H9 (cell line): ENCODE measurements around the gene TLX2. TPM values are rescaled to one million over a fixed set of nuclear protein-coding genes. Genes with fewer than 3 reads are reported as not detected.

Source experiments
- DNase-seq: peaks from one replicate; pipeline ENCODE4 v3.0.0-alpha.2; 2017
- H2AFZ ChIP-seq: one replicate; pipeline ENCODE4 v1.6.1; 2013; ENCODE audit warnings: mild to moderate bottlenecking, low read length, control low read depth, moderate library complexity
- H2AK5ac ChIP-seq: 2 replicates; pipeline ENCODE4 v1.6.1; 2013; ENCODE audit warnings: low read length, control low read depth, mixed read lengths; ENCODE audit not compliant: insufficient read length
- H2BK120ac ChIP-seq: one replicate; pipeline ENCODE4 v1.6.1; 2013; ENCODE audit warnings: low read depth, mild to moderate bottlenecking, low read length, control low read depth, inconsistent platforms; ENCODE audit not compliant: poor library complexity, severe bottlenecking
- H2BK12ac ChIP-seq: 2 replicates; pipeline ENCODE4 v1.6.1; 2013; ENCODE audit warnings: low read length, control low read depth, mixed read lengths, low read depth; ENCODE audit not compliant: insufficient read length
- H2BK15ac ChIP-seq: 2 replicates; pipeline ENCODE4 v1.6.1; 2013; ENCODE audit warnings: low read depth, low read length, control low read depth
- H2BK20ac ChIP-seq: one replicate; pipeline ENCODE4 v1.6.1; 2013; ENCODE audit warnings: low read depth, mild to moderate bottlenecking, low read length, control low read depth, inconsistent platforms; ENCODE audit not compliant: poor library complexity, severe bottlenecking
- H2BK5ac ChIP-seq: 2 replicates; pipeline ENCODE4 v1.6.1; 2013; ENCODE audit warnings: low read length, control low read depth, mixed read lengths; ENCODE audit not compliant: insufficient read length
- H3K14ac ChIP-seq: 2 replicates; pipeline ENCODE4 v1.6.1; 2013; ENCODE audit warnings: low read length, control low read depth; ENCODE audit not compliant: insufficient read depth
- H3K18ac ChIP-seq: 2 replicates; pipeline ENCODE4 v1.6.1; 2013; ENCODE audit warnings: low read depth, mild to moderate bottlenecking, mixed read lengths, low read length, control low read depth; ENCODE audit not compliant: insufficient read length
- H3K23ac ChIP-seq: 2 replicates; pipeline ENCODE4 v1.6.1; 2013; ENCODE audit warnings: low read length, control low read depth, mixed read lengths, low read depth; ENCODE audit not compliant: insufficient read length
- H3K23me2 ChIP-seq: 2 replicates; pipeline ENCODE4 v1.6.1; 2013; ENCODE audit warnings: low read depth, mild to moderate bottlenecking, mixed read lengths, low read length, control low read depth; ENCODE audit not compliant: insufficient read length, poor library complexity, severe bottlenecking
- H3K27ac ChIP-seq: 2 replicates; pipeline ENCODE4 v1.5.1; 2013; ENCODE audit warnings: low read length, control low read depth, mixed read lengths, low read depth; ENCODE audit not compliant: insufficient read length
- H3K27me3 ChIP-seq: 2 replicates; pipeline ENCODE4 v1.6.1; 2013; ENCODE audit warnings: low read length, control low read depth, inconsistent platforms; ENCODE audit not compliant: insufficient read depth
- H3K4ac ChIP-seq: 2 replicates; pipeline ENCODE4 v1.6.1; 2013; ENCODE audit warnings: low read depth, mild to moderate bottlenecking, control low read depth, inconsistent platforms, low read length, moderate library complexity
- H3K4me1 ChIP-seq: 2 replicates; pipeline ENCODE4 v1.6.1; 2013; ENCODE audit warnings: low read length, control low read depth, inconsistent platforms; ENCODE audit not compliant: insufficient read depth
- H3K4me2 ChIP-seq: 2 replicates; pipeline ENCODE4 v1.6.1; 2013; ENCODE audit warnings: low read length, control low read depth, mixed read lengths; ENCODE audit not compliant: insufficient read length, insufficient read depth
- H3K56ac ChIP-seq: 2 replicates; pipeline ENCODE4 v1.6.1; 2013; ENCODE audit warnings: low read depth, mild to moderate bottlenecking, mixed read lengths, low read length, control low read depth; ENCODE audit not compliant: insufficient read length
- H3K79me1 ChIP-seq: 2 replicates; pipeline ENCODE4 v1.6.1; 2013; ENCODE audit warnings: low read depth, mild to moderate bottlenecking, moderate library complexity, low read length, control low read depth, inconsistent platforms; ENCODE audit not compliant: insufficient read depth, poor library complexity, severe bottlenecking
- H3K79me2 ChIP-seq: 2 replicates; pipeline ENCODE4 v1.6.1; 2013; ENCODE audit warnings: low read length, control low read depth, inconsistent platforms; ENCODE audit not compliant: insufficient read depth
- H3K9ac ChIP-seq: 2 replicates; pipeline ENCODE4 v1.6.1; 2013; ENCODE audit warnings: low read length, control low read depth, mixed read lengths; ENCODE audit not compliant: insufficient read length; ENCODE audit errors: extremely low read depth
- H3K9me3 ChIP-seq: one replicate; pipeline ENCODE4 v1.6.1; 2013; ENCODE audit warnings: low read depth, low read length, inconsistent platforms; ENCODE audit not compliant: control insufficient read depth
- H3T11ph ChIP-seq: one replicate; pipeline ENCODE4 v1.6.1; 2013; ENCODE audit warnings: mild to moderate bottlenecking, low read length, control low read depth, inconsistent platforms
- H4K20me1 ChIP-seq: one replicate; pipeline ENCODE4 v1.6.1; 2013; ENCODE audit not compliant: control insufficient read depth, insufficient read length, insufficient read depth
- H4K5ac ChIP-seq: 2 replicates; pipeline ENCODE4 v1.6.1; 2013; ENCODE audit warnings: low read depth, mild to moderate bottlenecking, mixed read lengths, low read length, control low read depth; ENCODE audit not compliant: insufficient read length
- H4K8ac ChIP-seq: replicated peaks from 2 replicates; pipeline ENCODE4 v1.6.1; 2013; ENCODE audit warnings: low read length, control low read depth, mixed read lengths, low read depth; ENCODE audit not compliant: insufficient read length
- H4K91ac ChIP-seq: 2 replicates; pipeline ENCODE4 v1.6.1; 2013; ENCODE audit warnings: low read depth, mild to moderate bottlenecking, moderate library complexity, mixed read lengths, low read length, control low read depth; ENCODE audit not compliant: insufficient read length
- H3K27ac Mint-ChIP-seq, 3 experiments: 2 replicates in 2 of 3; 3 replicates in 1 of 3; pipeline ENCODE4 v1.8.0; 2020 to 2021; ENCODE audit warnings: mixed read lengths in 3 of 3, mild to moderate bottlenecking in 1 of 3, moderate library complexity in 1 of 3
- H3K27me3 Mint-ChIP-seq: 2 replicates; pipeline ENCODE4 v1.8.0; 2021; ENCODE audit warnings: low read depth, mild to moderate bottlenecking, moderate library complexity, mixed read lengths
- H3K36me3 Mint-ChIP-seq, 3 experiments: 2 replicates in 2 of 3; 3 replicates in 1 of 3; pipeline ENCODE4 v1.8.0; 2020 to 2021; ENCODE audit warnings: low read depth in 3 of 3, mixed read lengths in 3 of 3; ENCODE audit not compliant: insufficient read depth in 1 of 3
- H3K4me1 Mint-ChIP-seq, 2 experiments: 2 replicates each; pipeline ENCODE4 v1.8.0; 2020; ENCODE audit warnings: mixed read lengths in 2 of 2
- H3K4me3 Mint-ChIP-seq, 2 experiments: 2 replicates in 1 of 2; 3 replicates in 1 of 2; pipeline ENCODE4 v1.8.0; 2020 to 2021; ENCODE audit warnings: mild to moderate bottlenecking in 2 of 2, mixed read lengths in 2 of 2, moderate library complexity in 1 of 2
- H3K9me3 Mint-ChIP-seq, 2 experiments: 2 replicates in 1 of 2; 3 replicates in 1 of 2; pipeline ENCODE4 v1.8.0; 2020; ENCODE audit warnings: mild to moderate bottlenecking in 2 of 2, mixed read lengths in 2 of 2, moderate library complexity in 1 of 2
- CTCF ChIP-seq: fragments of 200-600 bp; sonication (generic); conservative IDR thresholded peaks from 3 replicates; pipeline ENCODE4 v1.8.0; 2021; ENCODE audit warnings: antibody characterized with exemption, mild to moderate bottlenecking
- WGBS: extraction: QIAGEN DNeasy Blood & Tissue Kit; methylation state at CpG from one replicate; pipeline ENCODE4 v1.1.7; 2013; ENCODE audit warnings: missing lambda C conversion rate, low lambda C conversion rate, mixed read lengths; ENCODE audit not compliant: insufficient read length; ENCODE audit errors: extremely low coverage; 5-methylcytosine and 5-hydroxymethylcytosine counted together
- total RNA-seq: library from RNA; stranded (reverse); gene quantifications from 2 replicates; pipeline ENCODE4 v1.2.1, GENCODE V29; 2021

TLX2 gene
- total RNA-seq, 1 experiment from 2014 or later = 0.20 TPM

- WGBS = no CpG with 5 or more reads among the region's 3 CpGs
- peaks cover 11% of the 10 kb centered on the region for H3K23me2 ChIP-seq
- Mint-ChIP-seq H3K27me3 (peaks cover 42% of the 10 kb centered on the region), H3K4me3 (no peak overlapping the region; a peak in 1 of 5 replicates), H3K4me1 (peaks cover 7 to 12% of the 10 kb centered on the region in 2 experiments), H3K9me3 (peaks cover 0 to 2% of the 10 kb centered on the region in 2 experiments; a peak in 1 of 5 replicates), H3K36me3 (peaks cover 30 to 44% (median 43%) of the 10 kb centered on the region in 3 experiments), H3K27ac (no peak overlapping the region)
- no peak overlapping the region for H2BK120ac ChIP-seq
- H3K9me3 ChIP-seq = no peaks in the 10 kb centered on the region
- H4K91ac ChIP-seq = no peak overlapping the region
- H4K20me1 ChIP-seq = no peaks in the 10 kb centered on the region
- H4K8ac ChIP-seq = no peak overlapping the region
- no peak overlapping the region for H3K4ac ChIP-seq
- H3K79me2 ChIP-seq = no peaks in the 10 kb centered on the region
- TF ChIP-seq CTCF = no peak
- H3K18ac ChIP-seq = no peak overlapping the region
- no peak overlapping the region for H2BK12ac ChIP-seq
- H2BK15ac ChIP-seq = no peak overlapping the region
- no peak overlapping the region for H3K9ac ChIP-seq
- H3K23ac ChIP-seq = no peak overlapping the region
- no peak overlapping the region for H3K4me2 ChIP-seq
- no peak overlapping the region for H3K14ac ChIP-seq
- peaks cover 29% of the 10 kb centered on the region for H3K27me3 ChIP-seq
- no peaks in the 10 kb centered on the region for H3K79me1 ChIP-seq
- no peak overlapping the region for H2AFZ ChIP-seq
- DNase-seq = no peak
- H3K27ac ChIP-seq = no peak overlapping the region
- no peak overlapping the region for H2BK5ac ChIP-seq
- no peak overlapping the region for H3K56ac ChIP-seq
- H3K4me1 ChIP-seq = no peaks in the 10 kb centered on the region
- no peak overlapping the region for H3T11ph ChIP-seq
- no peak overlapping the region for H2BK20ac ChIP-seq
- H4K5ac ChIP-seq = no peak overlapping the region
- no peak overlapping the region for H2AK5ac ChIP-seq
Observed at GRCh38 chr2:74493546-74493945, 20.7 kb upstream of the TLX2 start.
